Measurements from ENCODE around the gene CATSPERZ. TPM values are rescaled to one million over a fixed set of nuclear protein-coding genes. Genes with fewer than 3 reads are reported as not detected.

The CATSPERZ gene
- total RNA-seq, 1 donor from 2014 or later: 1.0 TPM

GRCh38 chr11:64256300-64256699 is 43.9 kb upstream of the CATSPERZ start:
- DNase-seq (ENCODE audit: low spot score): no peak
- H3K4me1 Mint-ChIP-seq (ENCODE audit: low read depth): peaks cover 19% of the 10 kb centered on the region
- H3K27me3 Mint-ChIP-seq (ENCODE audit: low read depth): no peaks in the 10 kb centered on the region
- H3K4me3 Mint-ChIP-seq (ENCODE audit: unreplicated experiment): no peak overlapping the region
- peaks cover 23% of the 10 kb centered on the region for H3K36me3 Mint-ChIP-seq (ENCODE audit: low read depth)
- H3K27ac Mint-ChIP-seq (ENCODE audit: unreplicated experiment): no peak overlapping the region
- no peaks in the 10 kb centered on the region for H3K9me3 Mint-ChIP-seq (ENCODE audit: low read depth)
- TF ChIP-seq CTCF (IDR thresholded peaks at IDR 0.05): no peak

- Mint-ChIP-seq H3K4me3 (ENCODE audit: unreplicated experiment) (no peak overlapping the region), H3K27ac (ENCODE audit: unreplicated experiment) (no peak overlapping the region), H3K27me3 (ENCODE audit: low read depth) (no peaks in the 10 kb centered on the region), H3K4me1 (ENCODE audit: low read depth) (peaks cover 14% of the 10 kb centered on the region), H3K36me3 (ENCODE audit: low read depth) (peaks cover 33% of the 10 kb centered on the region), H3K9me3 (ENCODE audit: low read depth) (no peaks in the 10 kb centered on the region)
- no peak for TF ChIP-seq CTCF (IDR thresholded peaks at IDR 0.05)
- DNase-seq (ENCODE audit: low spot score): peak; percentile 87
These were observed 41.8 kb upstream of the CATSPERZ start for GRCh38 chr11:64258356-64258755.

- H3K4me1 Mint-ChIP-seq (ENCODE audit: low read depth): peaks cover 7% of the 10 kb centered on the region
- DNase-seq (ENCODE audit: low spot score): no peak
- H3K27ac Mint-ChIP-seq (ENCODE audit: unreplicated experiment): no peak overlapping the region
- no peaks in the 10 kb centered on the region for H3K9me3 Mint-ChIP-seq (ENCODE audit: low read depth)
- no peaks in the 10 kb centered on the region for H3K27me3 Mint-ChIP-seq (ENCODE audit: low read depth)
- H3K36me3 Mint-ChIP-seq (ENCODE audit: low read depth): peaks cover 34% of the 10 kb centered on the region
- H3K4me3 Mint-ChIP-seq (ENCODE audit: unreplicated experiment): no peak overlapping the region
- no peak for TF ChIP-seq CTCF (IDR thresholded peaks at IDR 0.05)
These were observed 41.1 kb upstream of the CATSPERZ start for GRCh38 chr11:64258946-64259532.

- peaks cover 34% of the 10 kb centered on the region for H3K36me3 Mint-ChIP-seq (ENCODE audit: low read depth)
These were observed 40.6 kb upstream of the CATSPERZ start for GRCh38 chr11:64259533-64260067.

GRCh38 chr11:64260147-64260708 is 39.9 kb upstream of the CATSPERZ start:
- Mint-ChIP-seq H3K27me3 (ENCODE audit: low read depth) (no peaks in the 10 kb centered on the region), H3K4me3 (ENCODE audit: unreplicated experiment) (no peak overlapping the region), H3K36me3 (ENCODE audit: low read depth) (peaks cover 34% of the 10 kb centered on the region), H3K27ac (ENCODE audit: unreplicated experiment) (peak overlapping the region; percentile 74), H3K4me1 (ENCODE audit: low read depth) (peaks cover 5% of the 10 kb centered on the region), H3K9me3 (ENCODE audit: low read depth) (no peaks in the 10 kb centered on the region)
- TF ChIP-seq CTCF (IDR thresholded peaks at IDR 0.05): no peak
- DNase-seq (ENCODE audit: low spot score): no peak

More at GRCh38 chr11:64259533-64260067, 40.6 kb upstream of the CATSPERZ start:
- Mint-ChIP-seq H3K9me3 (ENCODE audit: low read depth) (no peaks in the 10 kb centered on the region), H3K27ac (ENCODE audit: unreplicated experiment) (no peak overlapping the region), H3K4me3 (ENCODE audit: unreplicated experiment) (no peak overlapping the region), H3K4me1 (ENCODE audit: low read depth) (peaks cover 5% of the 10 kb centered on the region), H3K27me3 (ENCODE audit: low read depth) (no peaks in the 10 kb centered on the region)
- no peak for TF ChIP-seq CTCF (IDR thresholded peaks at IDR 0.05)
- no peak for DNase-seq (ENCODE audit: low spot score)
